MM.1S (cell line): ENCODE data around the gene NELL1.
A peak's percentile ranks its signal among the peaks of the same experiment; 100 is the strongest.

Experiments used
- DNase-seq: peaks from one replicate; pipeline ENCODE4 v3.0.0-alpha.2; 2015
- H2AFZ ChIP-seq: fragments of 300-600 bp; sonication (generic); 2 replicates; pipeline ENCODE4 v1.6.0; 2016; ENCODE audit warnings: antibody characterized with exemption, low read length
- H3F3A ChIP-seq: fragments of 300-600 bp; sonication (generic); 2 replicates; pipeline ENCODE4 v1.6.1; 2016; ENCODE audit warnings: mild to moderate bottlenecking, antibody characterized with exemption, low read length, moderate library complexity, mixed read lengths; ENCODE audit not compliant: insufficient read depth
- H3K27ac ChIP-seq: fragments of 300-600 bp; sonication (generic); 2 replicates; pipeline ENCODE4 v1.5.1; 2016; ENCODE audit warnings: mild to moderate bottlenecking, low read length
- H3K27me3 ChIP-seq: fragments of 300-600 bp; sonication (generic); replicated peaks from 2 replicates; pipeline ENCODE4 v1.6.0; 2016; ENCODE audit warnings: low read length; ENCODE audit not compliant: insufficient read depth
- H3K36me3 ChIP-seq: fragments of 300-600 bp; sonication (generic); replicated peaks from 2 replicates; pipeline ENCODE4 v1.6.1; 2016; ENCODE audit warnings: mild to moderate bottlenecking, low read length, mixed read lengths; ENCODE audit not compliant: insufficient read depth
- H3K4me1 ChIP-seq: fragments of 300-600 bp; sonication (generic); 2 replicates; pipeline ENCODE4 v1.6.1; 2016; ENCODE audit warnings: low read length, mixed read lengths
- H3K4me2 ChIP-seq: fragments of 300-600 bp; sonication (generic); 2 replicates; pipeline ENCODE4 v1.6.0; 2016; ENCODE audit warnings: low read depth, low read length
- H3K4me3 ChIP-seq: fragments of 300-600 bp; sonication (generic); 2 replicates; pipeline ENCODE4 v1.5.1; 2016; ENCODE audit warnings: low read length, mixed read lengths
- H3K79me2 ChIP-seq: fragments of 300-600 bp; sonication (generic); 2 replicates; pipeline ENCODE4 v1.6.1; 2016; ENCODE audit warnings: mixed run types, low read length, mixed read lengths
- H3K9ac ChIP-seq: fragments of 300-600 bp; sonication (generic); 2 replicates; pipeline ENCODE4 v1.6.1; 2016; ENCODE audit warnings: low read length, mixed read lengths
- H3K9me2 ChIP-seq: fragments of 300-600 bp; sonication (generic); replicated peaks from 2 replicates; pipeline ENCODE4 v1.6.1; 2016; ENCODE audit warnings: mild to moderate bottlenecking, low read length, mixed read lengths; ENCODE audit not compliant: insufficient read depth
- H3K9me3 ChIP-seq: fragments of 300-600 bp; sonication (generic); replicated peaks from 2 replicates; pipeline ENCODE4 v1.6.1; 2016; ENCODE audit warnings: mild to moderate bottlenecking, low read length, mixed read lengths; ENCODE audit not compliant: insufficient read depth
- H4K20me1 ChIP-seq: fragments of 300-600 bp; sonication (generic); 2 replicates; pipeline ENCODE4 v1.6.1; 2016; ENCODE audit warnings: mild to moderate bottlenecking, low read length, moderate library complexity, mixed read lengths; ENCODE audit not compliant: insufficient read depth
- CTCF ChIP-seq: fragments of 300-600 bp; sonication (generic); IDR thresholded peaks from 2 replicates; pipeline ENCODE4 v1.5.1; 2016; ENCODE audit warnings: antibody characterized with exemption, low read length, mixed read lengths
- EZH2 ChIP-seq: fragments of 300-600 bp; sonication (generic); optimal IDR thresholded peaks from 2 replicates; pipeline ENCODE3; 2017; ENCODE audit warnings: low read depth, mild to moderate bottlenecking, antibody characterized with exemption, low read length, mixed read lengths
- EZH2phosphoT487 ChIP-seq: fragments of 300-600 bp; sonication (generic); IDR thresholded peaks from 2 replicates; pipeline ENCODE4 v1.6.1; 2018; ENCODE audit warnings: antibody characterized with exemption, low read length

The NELL1 gene

GRCh38 chr11:20672575-20672974 lies 3.2 kb downstream of the NELL1 start:
- Histone ChIP-seq H3F3A (no peaks in the 10 kb centered on the region), H3K9me3 (no peaks in the 10 kb centered on the region), H3K79me2 (no peaks in the 10 kb centered on the region), H3K4me2 (no peak overlapping the region), H3K9me2 (no peaks in the 10 kb centered on the region), H3K4me3 (no peak overlapping the region), H3K4me1 (no peaks in the 10 kb centered on the region), H3K27me3 (0 out of 2 replicates have a peak, but pooled peaks cover 6% of the 10 kb centered on the region), H3K9ac (no peak overlapping the region), H4K20me1 (no peaks in the 10 kb centered on the region), H3K36me3 (no peaks in the 10 kb centered on the region), H3K27ac (no peak overlapping the region), H2AFZ (no peak overlapping the region)
- peak; percentile 23 for DNase-seq
- no peak for TF ChIP-seq EZH2
- TF ChIP-seq CTCF: peak; percentile 37

- H3K27me3 ChIP-seq: 0 out of 2 replicates have a peak, but pooled peaks cover under 1% of the 10 kb centered on the region
- DNase-seq: no peak
Observed at GRCh38 chr11:20676658-20677057, 7.3 kb downstream of the NELL1 start.

GRCh38 chr11:20688761-20689160 lies 19.4 kb downstream of the NELL1 start:
- Histone ChIP-seq H3K79me2 (no peaks in the 10 kb centered on the region), H3K36me3 (no peaks in the 10 kb centered on the region), H4K20me1 (no peaks in the 10 kb centered on the region), H3K27ac (no peak overlapping the region), H3K9me3 (no peaks in the 10 kb centered on the region), H3K4me1 (no peaks in the 10 kb centered on the region), H3K9me2 (no peaks in the 10 kb centered on the region), H3K9ac (no peak overlapping the region), H3K4me2 (no peak overlapping the region), H3K4me3 (no peak overlapping the region), H3F3A (no peaks in the 10 kb centered on the region), H2AFZ (no peak overlapping the region), H3K27me3 (no peaks in the 10 kb centered on the region)
- DNase-seq: no peak
- TF ChIP-seq CTCF: no peak
- no peak for TF ChIP-seq EZH2

More at GRCh38 chr11:20676658-20677057, 7.3 kb downstream of the NELL1 start:
- Histone ChIP-seq H3K4me1 (no peaks in the 10 kb centered on the region), H3K9ac (no peak overlapping the region), H3K4me2 (no peak overlapping the region), H3K9me2 (no peaks in the 10 kb centered on the region), H3K27ac (no peak overlapping the region), H3K4me3 (no peak overlapping the region), H2AFZ (no peak overlapping the region), H3K9me3 (no peaks in the 10 kb centered on the region), H3K36me3 (no peaks in the 10 kb centered on the region), H3F3A (no peaks in the 10 kb centered on the region), H3K79me2 (no peaks in the 10 kb centered on the region), H4K20me1 (no peaks in the 10 kb centered on the region)
- TF ChIP-seq EZH2phosphoT487 (no peak), CTCF (no peak), EZH2 (no peak)

- Histone ChIP-seq H3K9me3 (no peaks in the 10 kb centered on the region), H3K4me2 (no peak overlapping the region), H4K20me1 (no peaks in the 10 kb centered on the region), H3K27ac (no peak overlapping the region), H3K27me3 (no peaks in the 10 kb centered on the region), H3K36me3 (no peaks in the 10 kb centered on the region), H3K4me3 (no peak overlapping the region), H3F3A (no peaks in the 10 kb centered on the region), H3K79me2 (no peaks in the 10 kb centered on the region), H2AFZ (no peak overlapping the region), H3K9ac (no peak overlapping the region), H3K9me2 (no peaks in the 10 kb centered on the region), H3K4me1 (no peaks in the 10 kb centered on the region)
- DNase-seq: no peak
- TF ChIP-seq CTCF: no peak
- no peak for TF ChIP-seq EZH2
- TF ChIP-seq EZH2phosphoT487: no peak
Observed at GRCh38 chr11:20707876-20708275, 38.5 kb downstream of the NELL1 start.
